Measurements from ENCODE around the gene IFNLR1.

IFNLR1 gene

DNA sequence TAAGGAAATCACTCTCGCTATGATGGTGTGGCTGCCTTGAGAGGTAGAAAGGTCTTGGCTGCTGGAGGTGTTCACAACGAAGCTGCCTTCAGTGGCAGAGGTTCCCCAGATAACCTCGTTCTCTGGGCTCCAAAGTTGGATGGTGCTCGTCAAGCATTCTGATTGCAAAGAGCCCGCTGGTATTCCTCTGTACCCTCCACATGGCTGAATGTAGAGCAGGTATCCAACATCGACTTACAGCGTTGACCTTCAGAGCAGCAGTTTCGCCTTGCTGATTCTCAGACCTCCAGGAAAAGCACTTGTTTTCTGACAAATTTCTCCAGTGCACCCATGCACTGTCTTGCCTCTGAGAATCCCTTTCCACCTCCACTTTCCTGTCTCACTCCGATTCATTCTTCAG lies 39.9 kb downstream of the IFNLR1 start:
- DNase-seq = no peak

DNA sequence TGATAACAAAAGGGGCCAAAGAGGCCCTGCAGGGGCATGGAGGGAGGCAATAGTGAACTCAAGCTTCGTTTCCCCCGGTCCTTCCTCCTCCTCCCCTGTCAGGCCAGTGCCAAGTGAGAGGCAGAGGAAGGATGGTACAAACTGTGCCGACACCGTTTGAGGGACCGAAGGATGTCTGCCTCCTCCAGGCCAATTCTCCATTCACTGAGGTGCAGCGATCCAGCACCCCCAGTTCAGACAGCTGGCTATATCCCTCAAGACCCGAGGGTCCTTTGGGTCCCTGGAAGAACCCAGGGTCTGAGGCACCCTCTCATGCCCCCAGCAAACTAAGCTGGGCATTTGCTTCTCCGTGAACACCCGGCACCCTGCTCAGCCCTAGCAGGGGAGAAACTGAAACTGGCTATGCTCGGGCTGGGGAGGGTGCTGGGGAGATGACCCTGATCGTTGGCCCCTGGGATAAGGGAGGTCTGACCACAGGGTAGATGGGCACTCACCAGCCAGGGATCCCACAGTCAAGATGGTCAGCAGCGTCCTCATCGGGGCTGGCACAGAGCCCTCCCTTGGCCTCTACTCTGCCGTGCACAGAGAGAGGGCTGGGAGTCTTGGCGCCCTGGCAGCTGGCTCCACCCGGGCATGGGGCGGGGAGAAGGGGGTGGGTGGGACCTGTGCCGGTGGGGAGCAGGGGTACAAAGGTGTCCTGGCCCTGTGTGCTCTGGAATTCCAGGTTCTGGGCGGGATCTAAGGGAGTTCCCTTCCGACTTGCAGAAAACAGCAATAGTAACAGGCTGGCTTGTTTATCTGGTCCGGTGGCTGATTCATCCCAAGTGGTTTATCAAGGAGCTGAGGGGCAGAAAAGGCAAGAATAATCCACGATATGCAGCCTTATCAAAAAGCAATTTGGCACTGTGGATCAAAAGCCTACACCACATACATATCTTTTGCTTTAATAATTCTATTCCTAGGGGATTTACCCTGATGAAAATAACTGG lies 44.2 kb downstream of the IFNLR1 start, which contains the start of gene IL22RA1:
Gene IL22RA1 (minus strand): TSS at position 595 of the 989 bp plus-strand sequence. CDS start 58 bp downstream, at position 537.
- no peak for DNase-seq

DNA sequence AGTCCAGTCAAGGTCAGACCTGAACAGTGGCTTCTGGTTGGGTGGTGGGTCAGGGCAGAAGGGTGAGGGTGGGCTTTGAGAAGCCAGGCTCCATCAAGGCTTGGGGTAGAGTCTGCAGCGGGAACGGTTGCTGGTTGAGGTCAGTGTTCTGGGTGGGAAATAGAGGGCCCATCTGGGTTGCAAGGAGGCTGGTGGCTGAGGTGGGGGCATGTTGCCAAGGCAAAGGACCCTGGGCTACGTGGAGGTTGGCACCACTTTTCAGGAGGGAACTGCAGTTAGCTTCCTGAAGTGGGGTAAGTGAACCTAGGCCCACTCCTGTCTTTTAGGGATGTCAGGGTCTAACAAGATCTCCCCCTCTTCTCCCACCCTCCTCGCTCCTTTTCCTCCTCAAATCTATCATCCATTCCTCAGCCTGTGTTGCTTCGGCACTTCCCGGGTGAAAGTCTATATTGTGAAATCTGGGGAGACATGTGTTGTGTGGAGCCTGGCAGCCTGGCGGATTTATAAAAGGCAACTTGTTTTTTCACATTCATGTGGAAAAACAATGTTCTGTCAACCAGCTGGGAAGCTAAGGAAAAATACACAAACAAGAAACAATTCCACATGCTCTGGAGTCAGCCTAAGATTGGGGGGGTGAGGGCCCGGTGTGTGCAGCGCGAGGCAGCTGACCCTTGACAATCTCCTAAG lies 45.6 kb downstream of the IFNLR1 start:
- DNase-seq = no peak

DNA sequence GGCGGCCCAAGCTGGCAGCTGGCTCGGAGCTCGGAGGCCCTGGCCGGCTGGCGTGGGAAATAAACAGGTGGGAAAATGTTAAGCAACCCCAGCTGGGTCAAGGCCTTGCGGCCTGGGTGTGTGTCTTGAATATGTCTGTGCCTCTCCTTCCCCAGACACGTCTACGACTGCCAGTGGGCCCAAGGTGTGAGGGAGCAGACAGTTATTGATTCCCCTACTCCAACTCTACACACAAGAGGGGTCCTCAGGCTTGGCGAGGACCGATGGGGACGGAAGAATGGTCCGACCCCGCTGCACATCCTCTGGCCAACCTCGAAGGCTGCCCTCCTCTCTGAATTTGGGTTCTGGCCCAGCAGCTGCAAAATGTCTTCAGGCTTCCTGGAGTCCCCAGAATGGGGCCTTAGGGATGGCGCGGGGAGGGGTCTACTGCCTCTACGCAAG lies 46.3 kb downstream of the IFNLR1 start:
- DNase-seq = no peak

DNA sequence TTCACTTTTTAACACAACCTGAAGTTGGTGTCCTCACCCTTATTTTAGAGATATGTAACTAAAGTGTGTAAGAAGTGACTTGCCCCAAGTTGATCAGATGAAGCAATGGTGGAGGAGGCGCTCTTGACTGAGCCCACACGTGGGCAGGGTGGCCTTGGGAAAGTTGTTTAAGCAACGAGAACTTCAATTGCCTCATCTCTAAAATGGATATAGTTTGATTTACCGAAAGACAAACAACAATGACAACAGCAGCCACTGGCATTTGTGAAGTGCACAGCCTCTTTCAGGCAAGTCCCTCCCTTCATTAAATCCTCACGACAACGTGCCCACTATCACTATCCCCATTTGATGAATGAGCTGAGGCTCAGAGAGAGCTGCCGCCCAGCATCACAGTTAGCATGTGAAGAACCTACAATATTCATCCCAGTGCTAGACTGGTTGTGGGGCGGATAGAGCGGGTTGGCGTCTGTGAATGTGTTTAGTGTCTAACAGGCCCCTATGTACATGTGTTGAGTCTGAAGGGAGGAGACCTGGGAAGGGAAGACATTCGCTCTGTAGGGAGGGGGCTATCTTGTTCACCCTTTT lies 47.2 kb downstream of the IFNLR1 start:
- no peak for DNase-seq

DNA sequence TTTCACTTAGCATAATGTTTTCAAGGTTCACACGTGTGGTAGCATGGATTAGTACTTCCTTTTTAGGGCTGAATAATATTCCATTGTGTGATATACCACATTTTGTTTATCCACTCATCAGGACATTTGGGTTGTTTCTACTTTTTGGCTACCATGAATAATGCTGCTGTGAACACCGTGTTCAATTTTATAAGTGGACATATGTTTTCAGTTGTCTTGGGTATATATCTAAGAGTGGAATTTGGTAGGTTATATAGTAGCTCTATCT lies 47.9 kb downstream of the IFNLR1 start:
- DNase-seq = no peak

DNA sequence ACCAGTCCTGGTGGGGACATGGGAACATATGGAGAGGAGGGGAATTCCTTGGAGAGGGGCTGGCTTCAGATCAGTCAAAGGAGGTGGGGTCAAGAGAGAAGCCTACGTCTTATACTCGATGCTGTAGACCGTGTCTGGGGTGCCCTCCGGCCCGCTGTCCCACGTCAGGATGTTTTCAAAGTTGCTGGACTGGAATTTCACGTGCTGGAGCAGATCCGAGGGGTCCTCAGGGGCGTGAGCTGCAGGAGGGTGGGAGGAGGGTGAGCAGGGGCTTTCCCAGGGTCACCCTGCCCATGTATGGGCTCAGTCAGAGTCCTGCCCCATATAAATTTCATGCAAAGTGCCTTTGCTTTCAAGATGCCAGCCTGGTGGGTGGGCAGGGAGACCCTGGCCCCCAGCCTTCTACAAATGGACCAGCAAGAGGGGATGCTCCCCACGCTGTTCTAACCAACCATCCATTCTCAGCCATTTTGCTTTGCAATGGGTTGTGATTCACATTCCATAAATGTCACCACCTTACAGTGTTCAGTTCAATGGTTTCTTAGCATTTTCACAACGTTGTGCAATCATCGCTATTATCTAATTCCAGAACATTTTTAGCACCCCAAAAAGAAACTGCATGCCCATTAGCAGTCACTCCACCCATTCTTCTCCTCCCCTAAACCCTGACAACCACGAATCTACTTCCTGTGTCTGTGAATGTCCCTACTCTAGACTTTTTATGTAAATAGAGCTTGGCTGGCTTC lies 48.4 kb downstream of the IFNLR1 start:
- no peak for DNase-seq

DNA sequence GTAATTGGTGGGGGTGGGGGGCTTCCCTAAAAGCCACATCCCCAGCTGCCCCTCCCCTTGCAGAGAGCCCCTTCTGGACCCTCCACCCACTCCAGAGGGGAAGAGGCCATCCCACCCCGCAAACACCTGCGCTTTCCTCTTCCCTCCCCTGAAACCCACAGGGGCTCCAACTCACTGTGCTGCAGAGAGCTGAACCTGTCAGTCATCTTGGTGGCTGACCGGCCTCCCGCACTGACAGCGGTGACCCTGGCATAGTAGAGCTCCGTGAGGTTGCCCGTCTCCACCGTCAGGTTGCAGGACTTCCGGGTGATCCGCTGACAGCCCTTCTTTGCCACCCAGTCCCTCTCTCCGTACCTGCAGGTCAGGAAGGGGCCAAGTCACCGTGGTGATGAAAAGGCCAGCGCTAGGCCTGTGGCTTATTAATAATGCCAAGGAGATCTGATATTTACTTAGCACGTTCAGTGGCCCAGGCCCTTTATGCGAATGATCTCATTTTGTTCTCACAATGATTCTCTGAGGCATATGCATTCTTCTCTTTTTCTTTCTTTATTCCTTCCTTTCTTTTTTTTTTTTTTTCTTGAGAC lies 50.0 kb downstream of the IFNLR1 start:
- no peak for DNase-seq

DNA sequence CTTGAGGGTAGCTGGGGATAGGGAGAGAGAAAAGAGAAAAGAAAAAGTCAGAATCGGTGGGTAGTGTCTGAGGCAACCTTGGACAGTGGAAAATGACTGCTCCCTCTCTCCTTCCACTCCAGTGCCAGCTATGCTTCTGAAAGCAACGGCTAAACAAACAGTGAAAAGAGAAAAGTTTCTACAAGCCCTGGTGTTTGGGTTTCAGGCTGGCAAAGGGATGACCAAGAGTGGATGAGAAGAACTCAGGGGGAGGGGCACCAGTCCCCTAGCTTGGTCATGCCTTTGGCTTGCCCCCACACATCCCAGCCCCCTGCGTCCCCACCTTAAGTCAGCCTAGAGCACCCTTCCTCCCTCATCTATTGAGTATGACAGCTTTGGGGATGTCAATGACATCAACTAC lies 52.7 kb downstream of the IFNLR1 start:
- no peak for DNase-seq

DNA sequence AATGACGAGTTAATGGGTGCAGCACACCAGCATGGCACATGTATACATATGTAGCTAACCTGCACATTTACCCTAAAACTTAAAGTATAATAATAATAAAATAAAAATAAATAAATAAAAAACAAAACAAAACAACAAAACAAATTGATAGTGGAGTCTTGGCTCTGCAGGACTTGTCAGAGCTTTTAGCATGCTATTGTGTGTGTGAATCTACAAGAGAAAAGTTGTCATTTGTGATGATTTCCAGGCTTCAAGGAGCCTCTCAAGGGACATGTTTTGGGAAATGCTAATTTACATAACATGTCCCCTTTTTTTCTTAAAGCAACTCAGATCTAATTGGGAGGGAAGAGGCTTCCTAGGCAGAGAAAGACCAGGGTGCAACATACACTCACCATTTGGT lies 53.3 kb downstream of the IFNLR1 start:
- no peak for DNase-seq

DNA sequence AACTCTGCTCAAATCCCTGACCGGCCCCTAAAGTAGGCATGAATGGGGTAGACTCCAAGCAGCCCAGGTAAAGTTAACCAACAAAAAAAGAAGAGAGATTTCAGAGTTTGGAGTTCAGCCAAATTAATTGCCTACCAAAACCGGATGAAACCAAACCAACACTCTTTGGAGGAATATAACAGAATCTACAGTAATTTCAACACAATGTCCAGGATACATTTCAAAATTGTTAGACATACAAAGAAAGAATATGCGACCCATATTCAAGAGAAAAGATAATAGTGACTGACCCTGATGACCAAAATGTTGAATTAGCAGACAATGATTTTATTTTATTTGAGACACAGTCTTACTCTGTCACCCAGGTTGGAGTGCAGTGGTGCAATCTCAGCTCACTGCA lies 56.7 kb downstream of the IFNLR1 start:
- no peak for DNase-seq

DNA sequence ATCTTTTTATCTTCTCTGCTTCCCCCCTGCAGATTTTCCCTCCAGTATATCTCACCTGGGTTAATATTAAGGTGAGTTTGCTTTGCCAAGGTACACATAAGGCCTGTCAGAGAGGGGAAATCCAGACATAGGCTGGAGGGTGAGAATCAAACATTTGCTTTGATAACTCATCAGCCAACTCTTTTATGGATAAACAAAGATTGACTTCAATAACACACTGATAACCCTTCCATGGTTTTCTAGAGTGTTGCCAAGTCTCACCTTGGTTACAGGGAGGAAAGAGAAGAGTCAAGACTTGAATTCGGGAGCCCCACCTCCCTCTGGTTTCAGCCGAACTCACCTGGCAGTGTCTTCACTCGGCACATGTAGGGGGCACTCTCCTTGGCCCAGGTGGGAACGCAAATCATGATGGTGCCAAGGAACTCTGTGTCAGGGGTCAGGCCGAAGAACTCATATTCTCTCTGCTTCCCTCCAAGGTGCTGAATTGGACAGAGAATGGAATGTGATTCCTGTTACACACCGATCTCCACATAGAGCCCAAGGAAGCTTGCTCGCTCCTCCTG lies 59.2 kb downstream of the IFNLR1 start:
- no peak for DNase-seq

DNA sequence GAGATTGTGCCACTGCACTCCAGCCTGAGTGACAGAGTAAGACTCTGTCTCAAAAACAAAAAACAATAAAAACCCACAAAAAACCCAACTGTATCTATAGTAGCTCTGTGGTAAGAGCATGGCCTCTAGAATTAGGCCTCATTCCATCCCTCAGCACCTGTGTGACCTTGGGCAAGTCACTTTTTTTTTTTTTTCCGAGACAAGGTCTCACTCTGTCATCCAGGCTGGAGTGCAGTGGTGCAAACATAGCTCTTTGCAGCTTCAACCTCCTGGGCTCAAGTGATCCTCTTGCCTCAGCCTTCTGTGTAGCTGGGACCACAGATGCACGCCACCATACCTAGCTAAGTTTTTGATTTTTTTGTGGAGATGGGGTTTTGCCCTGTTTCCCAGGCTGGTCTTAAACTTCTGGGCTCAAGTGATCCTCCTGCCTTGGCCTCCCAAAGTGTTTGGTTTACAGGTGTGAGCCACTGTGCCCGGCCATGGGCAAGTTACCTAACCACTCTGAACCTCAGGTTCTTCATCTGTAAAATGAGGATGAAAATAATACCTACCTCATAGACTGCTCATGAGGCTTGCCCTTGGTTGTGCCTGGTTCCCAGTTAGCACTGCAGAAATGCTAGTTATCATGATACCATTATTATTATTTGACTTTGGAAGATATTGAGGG lies 59.8 kb downstream of the IFNLR1 start:
- DNase-seq = no peak

DNA sequence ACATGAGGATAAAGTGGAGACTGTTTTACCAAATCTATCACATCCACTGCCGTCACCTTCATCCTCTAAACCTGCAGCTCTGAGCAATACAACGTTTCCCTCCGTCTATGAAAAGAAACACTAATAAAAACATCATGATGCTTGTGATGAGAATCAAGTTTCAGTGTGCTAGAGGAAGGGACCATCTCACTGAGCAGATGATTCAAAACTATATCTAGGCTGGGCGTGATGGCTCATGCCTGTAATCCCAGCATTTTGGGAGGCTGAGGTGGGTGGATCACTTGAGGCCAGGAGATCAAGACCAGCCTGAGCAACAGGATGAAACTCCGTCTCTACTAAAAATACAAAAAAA lies 60.4 kb downstream of the IFNLR1 start:
- no peak for DNase-seq

DNA sequence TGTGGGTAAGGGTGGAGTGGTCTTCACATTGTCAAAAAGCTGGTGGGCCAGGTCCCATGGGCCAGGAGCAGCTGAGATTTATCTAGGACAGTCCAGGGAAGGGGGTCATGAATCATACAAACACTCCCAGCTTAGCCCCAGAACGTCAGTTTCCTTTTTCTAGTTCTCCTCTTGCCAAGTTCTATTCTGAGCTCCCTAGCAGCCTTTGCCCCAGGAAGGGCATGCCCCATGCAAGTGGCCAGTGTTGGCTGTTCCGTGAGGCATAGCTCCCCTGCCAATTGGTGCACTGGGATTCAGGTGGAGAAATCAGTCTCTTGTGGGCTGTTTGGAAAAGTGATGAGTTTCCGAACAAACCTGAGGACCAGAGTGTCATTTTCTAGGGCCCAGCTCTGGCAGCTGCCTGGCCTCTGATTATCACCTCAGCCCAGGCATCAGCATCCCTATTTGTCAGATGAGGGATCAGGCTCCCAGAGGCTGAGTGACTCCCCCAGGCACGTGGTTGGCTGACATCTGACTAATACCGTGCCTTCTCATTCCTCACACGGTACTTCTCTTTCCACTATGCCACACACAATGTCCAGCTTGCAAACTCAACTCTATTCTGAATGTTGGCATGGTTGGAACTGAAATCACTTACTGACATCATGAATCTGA lies 60.9 kb downstream of the IFNLR1 start:
- peak; percentile 35 for DNase-seq

DNA sequence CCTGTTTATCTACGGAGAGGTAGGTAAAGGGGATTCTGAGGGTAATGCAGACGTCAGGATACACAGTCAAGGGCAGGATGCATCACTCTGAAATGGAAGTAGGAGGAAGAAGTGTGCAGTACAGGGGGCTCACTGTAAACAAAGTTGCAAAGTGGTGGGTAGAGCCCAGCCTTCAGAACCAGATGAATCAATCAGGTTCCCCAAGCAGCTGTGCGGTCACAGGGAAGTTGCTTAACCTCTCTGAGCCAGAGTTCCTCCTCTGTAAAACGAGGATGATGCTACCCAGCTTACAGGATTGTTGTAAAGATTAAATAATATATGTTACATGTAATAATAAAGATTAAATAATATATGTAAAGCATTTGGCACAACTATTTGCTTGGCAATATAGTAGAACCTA lies 61.6 kb downstream of the IFNLR1 start:
- no peak for DNase-seq

DNA sequence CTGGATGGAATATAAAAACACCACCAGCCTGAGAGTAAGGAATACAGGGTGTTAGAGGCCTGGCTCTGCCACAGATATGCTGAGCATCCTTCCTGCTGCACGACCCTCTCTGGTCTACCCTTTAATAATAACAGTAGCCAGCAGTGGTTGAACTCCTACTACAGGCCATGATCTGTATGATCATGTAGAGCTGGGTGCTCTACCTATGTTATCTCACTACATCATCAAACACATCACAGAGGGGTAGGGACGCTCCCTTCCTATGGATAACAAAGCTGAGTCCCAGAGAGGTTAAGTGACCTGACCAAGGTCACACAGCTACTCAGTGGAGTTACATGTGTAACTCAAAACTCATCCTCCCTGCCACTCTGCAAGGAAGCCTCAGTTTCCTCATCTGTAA lies 62.1 kb downstream of the IFNLR1 start:
- no peak for DNase-seq

DNA sequence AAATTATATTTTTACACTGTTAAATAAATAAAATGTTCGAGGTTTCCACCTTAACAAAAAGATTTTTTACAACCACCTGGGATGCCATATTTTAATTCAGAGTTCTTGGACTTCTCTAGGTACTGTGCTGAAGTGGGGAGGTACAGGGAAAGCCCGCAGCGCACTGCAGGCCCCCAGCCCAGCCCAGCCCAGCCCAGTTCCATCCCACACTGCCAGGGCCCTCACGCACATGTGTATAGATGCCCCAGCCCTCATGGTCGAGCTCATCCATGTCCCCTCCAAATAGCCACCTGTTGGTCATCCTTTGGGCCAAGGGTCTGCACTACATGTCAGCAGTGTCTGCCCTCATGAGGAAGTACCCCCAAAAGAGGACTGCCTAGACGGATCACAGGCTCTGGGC lies 63.5 kb downstream of the IFNLR1 start:
- DNase-seq = no peak

DNA sequence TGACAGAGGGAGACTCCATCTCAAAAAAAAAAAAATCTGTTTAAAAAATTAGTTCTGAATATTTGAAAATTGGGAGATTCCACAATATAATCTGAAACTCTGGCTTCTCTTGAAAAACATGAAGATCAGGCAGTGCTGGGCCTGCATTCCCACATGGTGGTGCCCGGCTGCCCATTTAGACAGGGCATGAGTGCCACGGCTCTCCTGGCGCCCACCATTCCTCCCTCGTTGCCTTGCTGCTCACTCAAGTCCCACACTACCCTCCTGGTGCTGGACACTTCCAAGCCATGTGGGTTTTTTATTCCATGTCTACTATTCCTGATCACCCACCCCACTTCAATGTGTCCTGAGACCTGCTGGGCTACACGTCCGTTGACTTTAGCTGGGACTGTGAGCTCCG lies 64.3 kb downstream of the IFNLR1 start:
- no peak for DNase-seq

DNA sequence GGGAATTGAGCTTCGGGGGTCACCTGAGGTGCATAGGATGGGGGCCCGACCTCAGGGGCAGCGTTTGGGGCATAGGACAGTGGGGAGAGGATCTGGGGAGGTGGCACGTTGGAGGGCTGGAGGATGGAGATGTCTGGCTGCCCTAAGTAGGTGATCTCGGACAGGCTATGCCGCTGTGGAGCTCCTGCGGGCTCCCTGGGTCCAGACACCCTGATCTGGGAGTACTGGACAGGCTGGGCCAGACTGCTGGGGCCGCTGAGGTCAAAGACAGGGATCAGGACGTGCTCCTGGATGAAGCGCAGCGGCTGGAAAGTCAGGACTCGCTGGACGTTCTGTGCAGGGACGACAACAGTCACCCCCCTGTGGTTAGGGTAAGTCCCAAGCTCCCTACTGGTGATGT lies 65.7 kb downstream of the IFNLR1 start:
- DNase-seq = no peak

DNA sequence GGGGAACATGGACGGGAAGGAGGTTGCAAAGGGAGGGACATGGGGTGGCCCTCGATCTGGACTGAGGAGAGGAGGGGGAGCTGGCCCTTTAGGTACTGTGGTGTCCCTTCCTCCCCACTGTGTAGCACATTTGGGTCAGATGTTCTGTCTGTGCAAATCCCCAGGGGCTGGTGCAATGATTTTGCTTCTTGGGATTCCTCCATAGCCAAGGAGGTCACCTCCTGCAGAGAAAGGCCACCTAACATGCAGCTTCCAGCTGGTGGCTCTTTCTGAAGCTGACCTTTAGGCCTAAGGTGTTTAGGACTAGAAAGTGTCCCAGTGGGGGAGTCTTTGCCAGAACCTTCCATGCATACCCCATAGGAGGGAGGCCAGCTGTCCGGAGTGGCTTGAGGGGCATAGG lies 66.1 kb downstream of the IFNLR1 start:
- DNase-seq = no peak

All from fibroblast of skin of back (primary cell).